HepG2 (cell line): ENCODE results near the gene SGF29. TPM values are rescaled to one million over a fixed set of nuclear protein-coding genes. Genes with fewer than 3 reads are reported as not detected.

Experiments
- FOXA1 ChIP-seq, 2 experiments: fragments of 450-650 bp in 1 of 2; sonication (generic) in 1 of 2; formaldehyde crosslinking in 1 of 2; IDR thresholded peaks; 2 replicates each; pipeline versions ENCODE4 v1.4.0 to v1.6.1; 2016 to 2020; ENCODE audit warnings: missing genetic modification reagents in 1 of 2
- FOXP1 ChIP-seq, 2 experiments: fragments of 450-650 bp in 1 of 2; IDR thresholded peaks; 2 replicates each; pipeline ENCODE4 v1.6.1; 2017 to 2018; ENCODE audit warnings: antibody characterized with exemption in 1 of 2
- HDAC1 ChIP-seq: sonication (generic); formaldehyde crosslinking; IDR thresholded peaks from 2 replicates; pipeline ENCODE4 v1.5.1; 2020; ENCODE audit warnings: mild to moderate bottlenecking, missing genetic modification reagents
- RARA ChIP-seq: IDR thresholded peaks from 2 replicates; pipeline ENCODE4 v1.6.1; 2016; ENCODE audit warnings: missing genetic modification reagents, missing compliant biosample characterization
- SOX13 ChIP-seq, 3 experiments: fragments of 450-650 bp in 1 of 3; sonication (generic) in 1 of 3; formaldehyde crosslinking in 1 of 3; IDR thresholded peaks in 2 of 3; conservative IDR thresholded peaks in 1 of 3; 2 replicates each; pipeline versions ENCODE4 v1.5.0 to v1.6.1; 2016 to 2020; ENCODE audit warnings: antibody characterized with exemption in 1 of 3, mild to moderate bottlenecking in 1 of 3, missing compliant biosample characterization in 1 of 3, missing genetic modification reagents in 1 of 3, moderate library complexity in 1 of 3
- TAF15 ChIP-seq: fragments of 200-400 bp; formaldehyde crosslinking; IDR thresholded peaks from one replicate; pipeline ENCODE4 v1.6.1; 2018; ENCODE audit warnings: mild to moderate bottlenecking, low read depth, low read length; ENCODE audit not compliant: poor library complexity, severe bottlenecking
- ZNF136 ChIP-seq: sonication (generic); formaldehyde crosslinking; IDR thresholded peaks from 2 replicates; pipeline ENCODE4 v1.8.1; 2022; ENCODE audit warnings: low read depth, mild to moderate bottlenecking, moderate library complexity, missing genetic modification reagents
- ZSCAN25 ChIP-seq: sonication (generic); formaldehyde crosslinking; IDR thresholded peaks from 2 replicates; pipeline ENCODE4 v1.8.0; 2022; ENCODE audit warnings: mild to moderate bottlenecking, missing genetic modification reagents
- polyA plus RNA-seq, 8 experiments: library from polyadenylated mRNA; depleted of rRNA in 3 of 8; stranded (reverse) in 7 of 8; unstranded in 1 of 8; fragments of >200 nt; fragmentation: Illumina TruSeq in 4 of 8; extraction: Trizol in 4 of 8; gene quantifications; 2 replicates each; pipeline versions ENCODE4 v1.2.1 to v1.2.3, GENCODE V29; 2011 to 2016; ENCODE audit warnings: low read depth in 4 of 8, missing spikeins in 1 of 8, mixed read lengths in 1 of 8; ENCODE audit not compliant: insufficient read depth in 1 of 8
- total RNA-seq, 5 experiments: library from RNA; depleted of rRNA; stranded (reverse); fragments of >200 nt; fragmentation: Illumina TruSeq; extraction: Trizol; gene quantifications; 2 replicates each; pipeline ENCODE4 v1.2.3, GENCODE V29; 2016; ENCODE audit warnings: low read depth in 1 of 5
- TF ChIP-seq, protein P1 (sequence below): sonication (generic); formaldehyde crosslinking; IDR thresholded peaks from 2 replicates; pipeline ENCODE4 v1.4.0; 2020; ENCODE audit warnings: missing genetic modification reagents, mild to moderate bottlenecking, borderline replicate concordance
- TF ChIP-seq, protein P2 (sequence below): sonication (generic); formaldehyde crosslinking; conservative IDR thresholded peaks from 2 replicates; pipeline ENCODE4 v1.4.0; 2020; ENCODE audit warnings: missing genetic modification reagents
- TF ChIP-seq, protein P3 (sequence below): IDR thresholded peaks from 2 replicates; pipeline ENCODE4 v1.6.1; 2016; ENCODE audit warnings: missing genetic modification reagents, missing compliant biosample characterization
- TF ChIP-seq, protein P4 (sequence below): sonication (generic); formaldehyde crosslinking; IDR thresholded peaks from 2 replicates; pipeline ENCODE4 v1.8.1; 2022; ENCODE audit warnings: mild to moderate bottlenecking, missing genetic modification reagents
- TF ChIP-seq, protein P5 (sequence below): sonication (generic); formaldehyde crosslinking; IDR thresholded peaks from 2 replicates; pipeline ENCODE4 v1.5.1; 2020; ENCODE audit warnings: missing genetic modification reagents, mild to moderate bottlenecking, borderline replicate concordance
- TF ChIP-seq, protein P6 (sequence below): IDR thresholded peaks from 2 replicates; pipeline ENCODE4 v1.4.0; 2020; ENCODE audit warnings: mild to moderate bottlenecking, missing genetic modification reagents
- TF ChIP-seq, protein P7 (sequence below): sonication (generic); formaldehyde crosslinking; IDR thresholded peaks from 2 replicates; pipeline ENCODE4 v1.5.0; 2020; ENCODE audit warnings: mild to moderate bottlenecking, low read depth, missing genetic modification reagents, borderline replicate concordance
- TF ChIP-seq, protein P8 (sequence below): sonication (generic); formaldehyde crosslinking; IDR thresholded peaks from 2 replicates; pipeline ENCODE4 v1.4.0; 2020; ENCODE audit warnings: missing genetic modification reagents, low read depth, mild to moderate bottlenecking, borderline replicate concordance

Gene SGF29
- total and polyA plus RNA-seq, 2 of the 13 experiments (the other 11 are each of a cell fraction or from before 2014, with no cell fraction given): 5.0 to 29.4 TPM

DNA sequence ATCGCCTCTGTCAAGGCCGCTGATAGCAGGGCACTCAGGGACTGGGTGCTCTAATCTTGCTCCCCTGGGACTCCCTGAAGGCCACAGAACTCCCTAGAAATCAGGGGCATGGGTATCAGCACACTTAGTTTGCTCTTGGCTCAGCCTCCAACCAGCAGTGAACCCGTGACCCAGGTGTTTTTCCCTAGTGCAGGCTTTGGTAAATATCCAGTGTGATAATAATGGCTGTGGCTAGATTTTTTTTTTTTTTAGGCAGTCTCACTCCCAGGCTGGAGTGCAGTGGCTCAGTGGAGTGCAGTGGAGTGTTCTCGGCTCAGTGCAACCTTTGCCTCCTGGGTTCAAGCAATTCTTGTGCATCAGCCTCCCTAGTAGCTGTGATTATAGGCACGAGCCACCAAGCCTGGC is 25.3 kb upstream of the SGF29 start (continued):
- no peak for TF ChIP-seq SOX13 (IDR thresholded peaks at IDR 0.05)
- peak in 1 of 2 experiments; percentile 0; a peak in 2 of 4 replicates for TF ChIP-seq SOX13 (CRISPR knock-in tag; conservative IDR thresholded peaks at IDR 0.05 in 1 of 2, IDR thresholded peaks at IDR 0.05 in 1 of 2)
- no peak for TF ChIP-seq FOXP1 (IDR thresholded peaks at IDR 0.05)
- TF ChIP-seq FOXP1 (CRISPR knock-in tag; IDR thresholded peaks at IDR 0.05): peak; percentile 68
- TF ChIP-seq ZNF136 (CRISPR knock-in tag): 0 out of 2 replicates have a peak, but pooled peaks have one; percentile 31
- TF ChIP-seq, protein P1, sequence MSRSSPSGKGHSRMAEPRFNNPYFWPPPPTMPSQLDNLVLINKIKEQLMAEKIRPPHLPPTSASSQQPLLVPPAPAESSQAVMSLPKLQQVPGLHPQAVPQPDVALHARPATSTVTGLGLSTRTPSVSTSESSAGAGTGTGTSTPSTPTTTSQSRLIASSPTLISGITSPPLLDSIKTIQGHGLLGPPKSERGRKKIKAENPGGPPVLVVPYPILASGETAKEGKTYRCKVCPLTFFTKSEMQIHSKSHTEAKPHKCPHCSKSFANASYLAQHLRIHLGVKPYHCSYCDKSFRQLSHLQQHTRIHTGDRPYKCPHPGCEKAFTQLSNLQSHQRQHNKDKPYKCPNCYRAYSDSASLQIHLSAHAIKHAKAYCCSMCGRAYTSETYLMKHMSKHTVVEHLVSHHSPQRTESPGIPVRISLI (CRISPR knock-in tag): peak; percentile 98
- TF ChIP-seq, protein P2, sequence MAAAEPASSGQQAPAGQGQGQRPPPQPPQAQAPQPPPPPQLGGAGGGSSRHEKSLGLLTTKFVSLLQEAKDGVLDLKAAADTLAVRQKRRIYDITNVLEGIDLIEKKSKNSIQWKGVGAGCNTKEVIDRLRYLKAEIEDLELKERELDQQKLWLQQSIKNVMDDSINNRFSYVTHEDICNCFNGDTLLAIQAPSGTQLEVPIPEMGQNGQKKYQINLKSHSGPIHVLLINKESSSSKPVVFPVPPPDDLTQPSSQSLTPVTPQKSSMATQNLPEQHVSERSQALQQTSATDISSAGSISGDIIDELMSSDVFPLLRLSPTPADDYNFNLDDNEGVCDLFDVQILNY (CRISPR knock-in tag): no peak
- TF ChIP-seq, protein P3, sequence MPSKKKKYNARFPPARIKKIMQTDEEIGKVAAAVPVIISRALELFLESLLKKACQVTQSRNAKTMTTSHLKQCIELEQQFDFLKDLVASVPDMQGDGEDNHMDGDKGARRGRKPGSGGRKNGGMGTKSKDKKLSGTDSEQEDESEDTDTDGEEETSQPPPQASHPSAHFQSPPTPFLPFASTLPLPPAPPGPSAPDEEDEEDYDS: 0 out of 2 replicates have a peak, but pooled peaks have one; percentile 17
- TF ChIP-seq, protein P4, sequence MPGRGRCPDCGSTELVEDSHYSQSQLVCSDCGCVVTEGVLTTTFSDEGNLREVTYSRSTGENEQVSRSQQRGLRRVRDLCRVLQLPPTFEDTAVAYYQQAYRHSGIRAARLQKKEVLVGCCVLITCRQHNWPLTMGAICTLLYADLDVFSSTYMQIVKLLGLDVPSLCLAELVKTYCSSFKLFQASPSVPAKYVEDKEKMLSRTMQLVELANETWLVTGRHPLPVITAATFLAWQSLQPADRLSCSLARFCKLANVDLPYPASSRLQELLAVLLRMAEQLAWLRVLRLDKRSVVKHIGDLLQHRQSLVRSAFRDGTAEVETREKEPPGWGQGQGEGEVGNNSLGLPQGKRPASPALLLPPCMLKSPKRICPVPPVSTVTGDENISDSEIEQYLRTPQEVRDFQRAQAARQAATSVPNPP (CRISPR knock-in tag): 0 out of 2 replicates have a peak, but pooled peaks have one; percentile 47
- TF ChIP-seq, protein P5, sequence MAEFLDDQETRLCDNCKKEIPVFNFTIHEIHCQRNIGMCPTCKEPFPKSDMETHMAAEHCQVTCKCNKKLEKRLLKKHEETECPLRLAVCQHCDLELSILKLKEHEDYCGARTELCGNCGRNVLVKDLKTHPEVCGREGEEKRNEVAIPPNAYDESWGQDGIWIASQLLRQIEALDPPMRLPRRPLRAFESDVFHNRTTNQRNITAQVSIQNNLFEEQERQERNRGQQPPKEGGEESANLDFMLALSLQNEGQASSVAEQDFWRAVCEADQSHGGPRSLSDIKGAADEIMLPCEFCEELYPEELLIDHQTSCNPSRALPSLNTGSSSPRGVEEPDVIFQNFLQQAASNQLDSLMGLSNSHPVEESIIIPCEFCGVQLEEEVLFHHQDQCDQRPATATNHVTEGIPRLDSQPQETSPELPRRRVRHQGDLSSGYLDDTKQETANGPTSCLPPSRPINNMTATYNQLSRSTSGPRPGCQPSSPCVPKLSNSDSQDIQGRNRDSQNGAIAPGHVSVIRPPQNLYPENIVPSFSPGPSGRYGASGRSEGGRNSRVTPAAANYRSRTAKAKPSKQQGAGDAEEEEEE: no peak
- TF ChIP-seq ZSCAN25 (CRISPR knock-in tag): peak; percentile 26; the same call in 1 of the 2 replicates
- peak; percentile 86 for TF ChIP-seq RARA (CRISPR knock-in tag)
- TF ChIP-seq FOXA1 (IDR thresholded peaks at IDR 0.05): no peak
- peak; percentile 38; the same call in 1 of the 2 replicates for TF ChIP-seq FOXA1 (CRISPR knock-in tag; IDR thresholded peaks at IDR 0.05)
- TF ChIP-seq, protein P6, sequence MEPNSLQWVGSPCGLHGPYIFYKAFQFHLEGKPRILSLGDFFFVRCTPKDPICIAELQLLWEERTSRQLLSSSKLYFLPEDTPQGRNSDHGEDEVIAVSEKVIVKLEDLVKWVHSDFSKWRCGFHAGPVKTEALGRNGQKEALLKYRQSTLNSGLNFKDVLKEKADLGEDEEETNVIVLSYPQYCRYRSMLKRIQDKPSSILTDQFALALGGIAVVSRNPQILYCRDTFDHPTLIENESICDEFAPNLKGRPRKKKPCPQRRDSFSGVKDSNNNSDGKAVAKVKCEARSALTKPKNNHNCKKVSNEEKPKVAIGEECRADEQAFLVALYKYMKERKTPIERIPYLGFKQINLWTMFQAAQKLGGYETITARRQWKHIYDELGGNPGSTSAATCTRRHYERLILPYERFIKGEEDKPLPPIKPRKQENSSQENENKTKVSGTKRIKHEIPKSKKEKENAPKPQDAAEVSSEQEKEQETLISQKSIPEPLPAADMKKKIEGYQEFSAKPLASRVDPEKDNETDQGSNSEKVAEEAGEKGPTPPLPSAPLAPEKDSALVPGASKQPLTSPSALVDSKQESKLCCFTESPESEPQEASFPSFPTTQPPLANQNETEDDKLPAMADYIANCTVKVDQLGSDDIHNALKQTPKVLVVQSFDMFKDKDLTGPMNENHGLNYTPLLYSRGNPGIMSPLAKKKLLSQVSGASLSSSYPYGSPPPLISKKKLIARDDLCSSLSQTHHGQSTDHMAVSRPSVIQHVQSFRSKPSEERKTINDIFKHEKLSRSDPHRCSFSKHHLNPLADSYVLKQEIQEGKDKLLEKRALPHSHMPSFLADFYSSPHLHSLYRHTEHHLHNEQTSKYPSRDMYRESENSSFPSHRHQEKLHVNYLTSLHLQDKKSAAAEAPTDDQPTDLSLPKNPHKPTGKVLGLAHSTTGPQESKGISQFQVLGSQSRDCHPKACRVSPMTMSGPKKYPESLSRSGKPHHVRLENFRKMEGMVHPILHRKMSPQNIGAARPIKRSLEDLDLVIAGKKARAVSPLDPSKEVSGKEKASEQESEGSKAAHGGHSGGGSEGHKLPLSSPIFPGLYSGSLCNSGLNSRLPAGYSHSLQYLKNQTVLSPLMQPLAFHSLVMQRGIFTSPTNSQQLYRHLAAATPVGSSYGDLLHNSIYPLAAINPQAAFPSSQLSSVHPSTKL (CRISPR knock-in tag): peak; percentile 69
- peak; percentile 52 for TF ChIP-seq HDAC1 (CRISPR knock-in tag)
- TF ChIP-seq, protein P7, sequence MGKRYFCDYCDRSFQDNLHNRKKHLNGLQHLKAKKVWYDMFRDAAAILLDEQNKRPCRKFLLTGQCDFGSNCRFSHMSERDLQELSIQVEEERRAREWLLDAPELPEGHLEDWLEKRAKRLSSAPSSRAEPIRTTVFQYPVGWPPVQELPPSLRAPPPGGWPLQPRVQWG (CRISPR knock-in tag): no peak
- TF ChIP-seq TAF15: no peak
- TF ChIP-seq, protein P8, sequence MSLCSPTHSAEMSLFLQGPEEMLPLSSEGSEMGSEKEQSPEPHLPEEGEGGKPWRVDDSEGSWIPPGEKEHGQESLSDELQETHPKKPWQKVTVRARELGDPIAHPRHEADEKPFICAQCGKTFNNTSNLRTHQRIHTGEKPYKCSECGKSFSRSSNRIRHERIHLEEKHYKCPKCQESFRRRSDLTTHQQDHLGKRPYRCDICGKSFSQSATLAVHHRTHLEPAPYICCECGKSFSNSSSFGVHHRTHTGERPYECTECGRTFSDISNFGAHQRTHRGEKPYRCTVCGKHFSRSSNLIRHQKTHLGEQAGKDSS (CRISPR knock-in tag): peak; percentile 55; the same call in 1 of the 2 replicates
